ENCODE measurements around the gene DOCK6. TPM values are rescaled to one million over a fixed set of nuclear protein-coding genes. Genes with fewer than 3 reads are reported as not detected.

DOCK6 gene
- 10 to 100 TPM; 30.5 to 49.3 TPM for total RNA-seq

DNA sequence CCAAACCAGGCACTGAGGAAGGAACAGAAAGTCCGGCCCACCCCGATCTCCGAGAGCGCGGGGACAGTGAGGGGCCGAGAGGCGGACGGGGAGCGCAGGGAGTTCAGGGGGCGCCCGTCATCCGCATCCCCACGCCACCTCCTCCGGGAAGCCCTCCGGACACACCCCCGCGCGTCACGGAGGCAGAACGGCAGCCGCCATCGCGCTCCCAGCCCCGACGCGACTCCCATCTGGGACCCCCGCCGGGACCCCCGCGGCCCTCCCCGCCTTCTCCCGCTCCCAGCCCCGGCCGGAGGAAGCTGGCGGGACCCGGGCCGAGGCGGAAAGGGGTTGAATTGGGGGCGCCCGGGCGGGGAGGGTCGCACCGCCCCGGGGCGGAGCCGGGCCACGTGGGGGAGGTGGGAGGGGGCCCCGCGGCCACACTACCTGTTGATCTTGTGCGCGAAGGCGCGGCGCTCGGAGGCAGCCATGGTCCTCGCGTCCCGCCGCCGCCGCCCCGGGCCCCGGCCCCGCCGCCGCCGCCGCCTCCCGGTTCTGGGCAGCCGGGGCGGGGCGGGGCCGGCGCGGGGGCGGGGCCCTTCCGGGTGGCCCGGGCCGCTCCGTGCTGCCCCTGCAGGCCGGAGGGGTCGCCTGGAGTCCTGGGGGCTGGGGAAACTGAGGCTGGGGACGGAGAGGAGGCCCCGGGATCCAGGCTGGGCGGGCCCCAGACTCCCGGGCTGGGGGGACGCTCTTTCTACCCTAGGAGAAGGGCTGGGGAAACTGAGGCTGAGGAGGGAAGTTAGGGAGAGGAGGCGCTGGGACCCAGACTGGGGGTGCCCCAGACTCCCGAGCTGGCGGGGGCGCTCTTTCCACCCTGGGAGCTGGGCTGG, at the start of gene DOCK6:
TSS of gene DOCK6 (minus strand) at position 554 of the 869 bp plus-strand sequence. CDS start at position 470, 84 bp downstream.
- DNase-seq (ENCODE audit: low spot score) (no peak), ATAC-seq (ENCODE audit: insufficient number of reproducible peaks, low FRiP score, low read depth) (peak; percentile 47)
- Histone ChIP-seq H3K9me3 (no peaks in the 10 kb centered on the region), H3K4me3 (peak within 1 kb of the TSS; percentile 99), H3K27me3 (replicated peaks; ENCODE audit: insufficient read depth) (no peaks in the 10 kb centered on the region), H3K36me3 (no peaks in the 10 kb centered on the region), H3K27ac (peak within 1 kb of the TSS in 1 of 2 donors; percentile 65), H3K4me1 (ENCODE audit: control insufficient read depth in 1 of 2, low read depth in 2 of 2) (peaks cover 2 to 11% of the 10 kb centered on the region in 2 donors)
- peak; percentile 47 for TF ChIP-seq CTCF (IDR thresholded peaks at IDR 0.05)

DNA sequence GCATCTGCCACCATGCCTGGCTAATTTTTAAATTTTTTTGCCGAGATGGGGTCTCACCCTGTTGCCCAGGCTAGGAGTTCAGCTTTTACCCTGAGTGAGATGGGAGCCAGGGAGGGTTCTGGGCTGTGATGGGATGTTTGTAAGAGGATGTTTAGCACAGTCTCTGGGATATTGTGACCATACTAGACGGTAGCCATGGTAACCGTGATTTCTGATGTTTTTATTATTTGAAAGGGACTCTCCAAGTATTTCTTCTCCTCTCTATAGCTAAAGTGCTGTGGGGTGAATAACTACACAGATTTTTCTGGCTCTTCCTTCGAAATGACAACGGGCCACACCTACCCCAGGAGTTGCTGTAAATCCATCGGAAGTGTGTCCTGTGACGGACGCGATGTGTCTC, 44.0 kb upstream of the DOCK6 start:
- no peak for TF ChIP-seq CTCF (IDR thresholded peaks at IDR 0.05)
- no peaks in the 10 kb centered on the region for H3K9me3 ChIP-seq
- no peaks in the 10 kb centered on the region for H3K27me3 ChIP-seq (replicated peaks; ENCODE audit: insufficient read depth)
- no peaks in the 10 kb centered on the region for H3K36me3 ChIP-seq
- no peaks in the 10 kb centered on the region for H3K4me1 ChIP-seq (ENCODE audit: control insufficient read depth in 1 of 2, low read depth in 2 of 2)
- DNase-seq (ENCODE audit: low spot score) = no peak
- no peak overlapping the region for H3K4me3 ChIP-seq
- ATAC-seq (ENCODE audit: insufficient number of reproducible peaks, low FRiP score, low read depth) = no peak
- no peak overlapping the region for H3K27ac ChIP-seq

- Histone ChIP-seq H3K9me3 (no peaks in the 10 kb centered on the region), H3K4me1 (ENCODE audit: control insufficient read depth in 1 of 2, low read depth in 2 of 2) (no peaks in the 10 kb centered on the region), H3K27me3 (replicated peaks; ENCODE audit: insufficient read depth) (no peaks in the 10 kb centered on the region), H3K36me3 (no peaks in the 10 kb centered on the region), H3K27ac (no peak overlapping the region), H3K4me3 (no peak overlapping the region)
- DNase-seq (ENCODE audit: low spot score) (no peak), ATAC-seq (ENCODE audit: insufficient number of reproducible peaks, low FRiP score, low read depth) (no peak)
- TF ChIP-seq CTCF (IDR thresholded peaks at IDR 0.05) = no peak
These were observed 42.6 kb upstream of the DOCK6 start for GRCh38 chr19:11304936-11305335.

GRCh38 chr19:11300811-11301120, 38.4 kb upstream of the DOCK6 start:
- no peak for DNase-seq (ENCODE audit: low spot score)
- Histone ChIP-seq H3K4me3 (no peak overlapping the region), H3K36me3 (no peaks in the 10 kb centered on the region), H3K4me1 (ENCODE audit: control insufficient read depth in 1 of 2, low read depth in 2 of 2) (peaks cover 0 to 8% of the 10 kb centered on the region in 2 donors), H3K27ac (no peak overlapping the region), H3K27me3 (replicated peaks; ENCODE audit: insufficient read depth) (no peaks in the 10 kb centered on the region), H3K9me3 (no peaks in the 10 kb centered on the region)
- no peak for TF ChIP-seq CTCF (IDR thresholded peaks at IDR 0.05)
- ATAC-seq (ENCODE audit: insufficient number of reproducible peaks, low FRiP score, low read depth) = no peak

DNA sequence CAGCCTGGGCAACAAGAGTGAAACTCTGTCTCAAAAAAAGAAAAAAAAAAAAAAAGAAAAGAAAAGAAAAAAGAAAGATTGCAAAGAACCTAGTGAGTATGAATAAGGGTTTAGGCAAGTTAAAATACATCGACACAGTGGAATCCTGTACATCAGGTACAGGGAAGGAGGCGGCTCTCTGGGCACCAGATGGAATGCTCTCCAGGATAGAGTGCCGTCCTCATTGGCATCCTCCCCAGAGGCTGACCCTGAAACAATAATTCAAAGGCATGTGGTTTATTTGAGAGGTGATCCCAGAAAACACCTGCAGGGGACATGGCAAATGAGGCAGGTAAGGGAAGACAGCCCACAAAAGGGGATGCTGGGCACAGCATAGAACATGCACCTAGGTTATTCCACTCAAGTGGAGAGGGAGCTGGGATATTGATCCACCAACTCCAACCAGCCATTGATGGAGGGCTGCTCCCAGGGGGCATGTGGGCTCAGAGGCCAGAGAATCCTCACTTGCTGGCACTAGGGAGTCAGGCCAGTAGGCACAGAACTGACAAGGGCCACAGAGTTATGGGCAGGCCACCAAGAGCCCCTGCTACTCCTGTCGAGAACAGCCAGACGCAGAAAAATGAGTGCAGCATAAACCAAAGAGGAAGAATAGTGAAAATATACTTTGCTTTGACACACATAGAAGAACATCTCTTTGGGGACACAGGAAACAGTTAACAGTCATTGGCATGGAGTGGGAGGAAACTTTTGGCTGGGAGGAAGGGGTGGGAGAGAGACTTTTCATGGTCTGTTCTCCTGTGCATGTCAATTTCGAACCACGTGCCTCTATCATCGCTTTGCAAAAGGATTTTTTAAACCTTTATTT, 37.9 kb upstream of the DOCK6 start:
- Histone ChIP-seq H3K36me3 (no peaks in the 10 kb centered on the region), H3K27ac (no peak overlapping the region), H3K4me1 (ENCODE audit: control insufficient read depth in 1 of 2, low read depth in 2 of 2) (peaks cover 0 to 8% of the 10 kb centered on the region in 2 donors), H3K4me3 (no peak overlapping the region), H3K9me3 (no peaks in the 10 kb centered on the region), H3K27me3 (replicated peaks; ENCODE audit: insufficient read depth) (no peaks in the 10 kb centered on the region)
- ATAC-seq (ENCODE audit: insufficient number of reproducible peaks, low FRiP score, low read depth) (no peak), DNase-seq (ENCODE audit: low spot score) (no peak)
- no peak for TF ChIP-seq CTCF (IDR thresholded peaks at IDR 0.05)

Measured in thoracic aorta (tissue), 2 donors.